22Rv1 (cell line): ENCODE data around the gene MFSD1.

ENCODE experiments used
- H3K27ac ChIP-seq: fragments of 450-650 bp; 2 replicates; pipeline ENCODE4 v1.5.1; 2017
- CTCF ChIP-seq: fragments of 450-650 bp; IDR thresholded peaks from 2 replicates; pipeline ENCODE4 v1.5.1; 2017; ENCODE audit warnings: mild to moderate bottlenecking
- ZFX ChIP-seq: fragments of 450-650 bp; IDR thresholded peaks from 2 replicates; pipeline ENCODE4 v1.6.1; 2017; ENCODE audit warnings: antibody characterized with exemption, borderline replicate concordance

Gene MFSD1

GRCh38 chr3:158810823-158811724 is 9.2 kb downstream of the MFSD1 start:
- TF ChIP-seq ZFX (no peak), CTCF (no peak)
- H3K27ac ChIP-seq = no peak overlapping the region

DNA sequence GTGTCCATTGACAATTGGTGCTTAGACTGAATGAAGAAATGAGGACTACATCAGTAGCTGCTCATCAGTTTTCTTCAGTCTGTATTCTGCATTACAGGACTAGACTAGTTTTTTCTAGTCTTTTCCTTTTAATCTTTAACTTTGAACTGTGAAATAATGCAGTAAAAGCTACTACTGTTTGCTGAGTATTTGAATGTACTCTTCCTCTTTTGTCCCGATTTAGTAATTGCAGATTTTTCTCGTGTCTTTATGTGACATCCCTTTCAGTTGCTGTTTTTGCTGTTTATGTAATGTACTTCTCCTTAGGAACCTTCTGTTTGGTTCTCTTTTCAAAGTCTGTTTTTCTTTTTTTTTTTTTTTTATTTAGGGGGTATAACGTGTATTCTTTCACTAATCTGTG is 17.4 kb downstream of the MFSD1 start:
- H3K27ac ChIP-seq = no peak overlapping the region
- TF ChIP-seq CTCF = no peak
- no peak for TF ChIP-seq ZFX

- TF ChIP-seq ZFX (no peak), CTCF (no peak)
- no peak overlapping the region for H3K27ac ChIP-seq
These were observed 18.7 kb downstream of the MFSD1 start for GRCh38 chr3:158820521-158820920.

GRCh38 chr3:158821847-158822246 is 20.0 kb downstream of the MFSD1 start:
- TF ChIP-seq CTCF (no peak), ZFX (no peak)
- H3K27ac ChIP-seq = no peak overlapping the region

- no peak for TF ChIP-seq ZFX
- TF ChIP-seq CTCF = no peak
These were observed 21.6 kb downstream of the MFSD1 start for GRCh38 chr3:158823426-158823825.

DNA sequence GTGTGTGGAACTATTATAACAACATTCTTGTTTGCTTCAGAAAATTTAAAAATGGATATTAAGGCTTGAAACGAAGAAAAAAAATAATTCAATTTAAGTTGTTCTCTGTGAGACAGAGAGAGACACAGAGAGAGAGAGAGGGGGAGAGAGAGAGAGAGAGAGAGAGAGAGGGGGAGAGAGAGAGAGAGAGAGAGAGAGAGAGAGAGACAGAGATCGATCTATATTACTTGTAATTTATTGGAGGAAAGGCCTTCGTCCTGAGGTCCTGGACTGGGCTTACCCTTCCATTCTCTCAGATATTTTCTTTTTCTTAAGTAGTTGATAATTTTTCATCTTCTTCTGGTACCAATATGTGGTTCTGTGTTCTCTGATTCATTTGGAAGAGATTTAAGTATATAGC is 25.9 kb downstream of the MFSD1 start:
- no peak overlapping the region for H3K27ac ChIP-seq
- TF ChIP-seq CTCF = no peak
- no peak for TF ChIP-seq ZFX

More at GRCh38 chr3:158823426-158823825, 21.6 kb downstream of the MFSD1 start:
- no peak overlapping the region for H3K27ac ChIP-seq

DNA sequence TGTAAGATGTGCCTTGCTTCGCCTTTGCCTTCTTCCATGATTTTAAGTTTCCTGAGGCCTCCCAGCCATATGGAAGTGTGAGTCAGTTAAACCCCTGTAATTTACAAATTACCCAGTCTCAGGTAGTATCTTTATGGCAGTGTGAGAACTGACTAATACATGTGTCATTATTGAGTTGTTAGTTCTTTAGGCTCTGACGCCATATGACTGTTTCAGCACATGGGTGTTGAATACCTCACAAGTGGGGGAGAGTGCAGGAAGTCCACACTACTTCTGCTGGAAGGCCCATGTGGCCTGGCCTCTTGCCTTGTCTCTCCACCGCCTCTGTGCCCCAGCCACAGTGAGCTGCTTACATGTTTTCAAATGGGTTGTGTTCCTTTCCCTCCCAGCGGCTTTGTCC is 28.5 kb downstream of the MFSD1 start:
- H3K27ac ChIP-seq = no peak overlapping the region
- no peak for TF ChIP-seq ZFX
- TF ChIP-seq CTCF = no peak
